Activated naive CD4-positive, alpha-beta T cell treated with anti-CD3 and anti-CD28 coated beads, Interleukin-2, amount 50 U/mL, for 24 hours (primary cell): ENCODE measurements around the gene MSH2.
"Not testable (repeated sequence)": the region's sequence is repeated elsewhere in the genome, so short reads cannot be mapped to it uniquely, and the experiment has no call there.

Experiments
- H3K27ac Mint-ChIP-seq: one replicate; pipeline ENCODE4 v1.8.0; 2021; ENCODE audit warnings: mild to moderate bottlenecking, mixed read lengths
- H3K27me3 Mint-ChIP-seq: one replicate; pipeline ENCODE4 v1.8.0; 2021; ENCODE audit warnings: mixed read lengths
- H3K36me3 Mint-ChIP-seq: one replicate; pipeline ENCODE4 v1.8.0; 2021; ENCODE audit warnings: mixed read lengths
- H3K4me1 Mint-ChIP-seq: one replicate; pipeline ENCODE4 v1.8.0; 2021; ENCODE audit warnings: mixed read lengths
- H3K4me3 Mint-ChIP-seq: one replicate; pipeline ENCODE4 v1.8.0; 2021; ENCODE audit warnings: mild to moderate bottlenecking, mixed read lengths
- H3K9me3 Mint-ChIP-seq: one replicate; pipeline ENCODE4 v1.8.0; 2021; ENCODE audit warnings: mixed read lengths

MSH2 gene

GRCh38 chr2:47486841-47487497, 84.0 kb downstream of the MSH2 start:
- no peaks in the 10 kb centered on the region for H3K27me3 Mint-ChIP-seq
- peaks cover 4% of the 10 kb centered on the region for H3K36me3 Mint-ChIP-seq
- peaks cover 21% of the 10 kb centered on the region for H3K4me1 Mint-ChIP-seq
- H3K4me3 Mint-ChIP-seq, result peak overlapping the region; percentile 5
- no peaks in the 10 kb centered on the region for H3K9me3 Mint-ChIP-seq
- H3K27ac Mint-ChIP-seq, result peak overlapping the region; percentile 81

- peaks cover 21% of the 10 kb centered on the region for H3K4me1 Mint-ChIP-seq
- no peaks in the 10 kb centered on the region for H3K27me3 Mint-ChIP-seq
- H3K4me3 Mint-ChIP-seq, result no peak overlapping the region
- H3K27ac Mint-ChIP-seq, result peak overlapping the region; percentile 81
- H3K36me3 Mint-ChIP-seq, result peaks cover 3% of the 10 kb centered on the region
- H3K9me3 Mint-ChIP-seq, result peaks cover 3% of the 10 kb centered on the region
Measured at GRCh38 chr2:47487498-47487875, 84.5 kb downstream of the MSH2 start.

- H3K4me1 Mint-ChIP-seq, result peaks cover 21% of the 10 kb centered on the region
- H3K27ac Mint-ChIP-seq, result no peak overlapping the region
- peaks cover 3% of the 10 kb centered on the region for H3K36me3 Mint-ChIP-seq
- H3K4me3 Mint-ChIP-seq, result no peak overlapping the region
- H3K27me3 Mint-ChIP-seq, result no peaks in the 10 kb centered on the region
- H3K9me3 Mint-ChIP-seq, result peaks cover 6% of the 10 kb centered on the region
Measured at GRCh38 chr2:47488870-47489584, 86.1 kb downstream of the MSH2 start.

GRCh38 chr2:47490406-47490805, 87.5 kb downstream of the MSH2 start:
- H3K27ac Mint-ChIP-seq, result no peak overlapping the region
- peaks cover 2% of the 10 kb centered on the region for H3K36me3 Mint-ChIP-seq
- H3K27me3 Mint-ChIP-seq, result no peaks in the 10 kb centered on the region
- peaks cover 19% of the 10 kb centered on the region for H3K4me1 Mint-ChIP-seq
- peaks cover 6% of the 10 kb centered on the region for H3K9me3 Mint-ChIP-seq
- no peak overlapping the region for H3K4me3 Mint-ChIP-seq

GRCh38 chr2:47493317-47494035, 90.5 kb downstream of the MSH2 start:
- Mint-ChIP-seq H3K27me3 (no peaks in the 10 kb centered on the region), H3K9me3 (peaks cover 6% of the 10 kb centered on the region), H3K27ac (no peak overlapping the region), H3K36me3 (peaks cover 5% of the 10 kb centered on the region), H3K4me3 (no peak overlapping the region), H3K4me1 (no peaks in the 10 kb centered on the region)

GRCh38 chr2:47494267-47495130, 91.5 kb downstream of the MSH2 start:
- peaks cover 6% of the 10 kb centered on the region for H3K9me3 Mint-ChIP-seq
- peaks cover 5% of the 10 kb centered on the region for H3K36me3 Mint-ChIP-seq
- H3K27ac Mint-ChIP-seq, result peak overlapping the region; percentile 33
- no peak overlapping the region for H3K4me3 Mint-ChIP-seq
- H3K27me3 Mint-ChIP-seq, result no peaks in the 10 kb centered on the region
- no peaks in the 10 kb centered on the region for H3K4me1 Mint-ChIP-seq

- no peaks in the 10 kb centered on the region for H3K27me3 Mint-ChIP-seq
- H3K4me3 Mint-ChIP-seq, result no peak overlapping the region
- H3K27ac Mint-ChIP-seq, result no peak overlapping the region
- H3K36me3 Mint-ChIP-seq, result peaks cover 12% of the 10 kb centered on the region
- no peaks in the 10 kb centered on the region for H3K4me1 Mint-ChIP-seq
- H3K9me3 Mint-ChIP-seq, result peaks cover 5% of the 10 kb centered on the region
Measured at GRCh38 chr2:47497843-47498460, 95.0 kb downstream of the MSH2 start.

GRCh38 chr2:47499093-47499492, 96.1 kb downstream of the MSH2 start:
- Mint-ChIP-seq H3K27me3 (no peaks in the 10 kb centered on the region), H3K36me3 (peaks cover 12% of the 10 kb centered on the region), H3K9me3 (peaks cover 6% of the 10 kb centered on the region), H3K4me3 (no peak overlapping the region), H3K27ac (no peak overlapping the region), H3K4me1 (no peaks in the 10 kb centered on the region)

- Mint-ChIP-seq H3K27me3 (no peaks in the 10 kb centered on the region), H3K9me3 (peaks cover 12% of the 10 kb centered on the region), H3K27ac (no peak overlapping the region), H3K4me1 (no peaks in the 10 kb centered on the region), H3K36me3 (peaks cover 14% of the 10 kb centered on the region), H3K4me3 (no peak overlapping the region)
Measured at GRCh38 chr2:47499621-47500309, 96.8 kb downstream of the MSH2 start.

GRCh38 chr2:47501374-47502200, 98.6 kb downstream of the MSH2 start:
- no peak overlapping the region for H3K4me3 Mint-ChIP-seq
- no peak overlapping the region for H3K27ac Mint-ChIP-seq
- peaks cover 18% of the 10 kb centered on the region for H3K36me3 Mint-ChIP-seq
- peaks cover 12% of the 10 kb centered on the region for H3K9me3 Mint-ChIP-seq
- H3K27me3 Mint-ChIP-seq, result no peaks in the 10 kb centered on the region
- no peaks in the 10 kb centered on the region for H3K4me1 Mint-ChIP-seq

GRCh38 chr2:47502498-47502897, 99.5 kb downstream of the MSH2 start:
- H3K27me3 Mint-ChIP-seq, H3K4me1 Mint-ChIP-seq, H3K27ac Mint-ChIP-seq, H3K4me3 Mint-ChIP-seq: not testable (repeated sequence)
- Mint-ChIP-seq H3K36me3 (peaks cover 16% of the 10 kb centered on the region), H3K9me3 (peaks cover 12% of the 10 kb centered on the region)

GRCh38 chr2:47503481-47504070, 100.6 kb downstream of the MSH2 start:
- Mint-ChIP-seq H3K27ac (no peak overlapping the region), H3K4me1 (no peaks in the 10 kb centered on the region), H3K9me3 (peaks cover 12% of the 10 kb centered on the region), H3K36me3 (peaks cover 13% of the 10 kb centered on the region), H3K4me3 (no peak overlapping the region), H3K27me3 (no peaks in the 10 kb centered on the region)

- Mint-ChIP-seq H3K4me3 (no peak overlapping the region), H3K27me3 (no peaks in the 10 kb centered on the region), H3K36me3 (peaks cover 13% of the 10 kb centered on the region), H3K27ac (no peak overlapping the region), H3K9me3 (peaks cover 12% of the 10 kb centered on the region), H3K4me1 (no peaks in the 10 kb centered on the region)
Measured at GRCh38 chr2:47504174-47504810, 101.3 kb downstream of the MSH2 start.
